PC-9 (cell line): Measurements from ENCODE around the gene MTCL3.

ENCODE experiments used
- BruUV-seq: library from RNA; stranded (reverse); fragments of 400-500 nt; replicated peaks from 2 replicates; lab custom pipeline; 2021; lab: Mats Ljungman, UMichigan
- CTCF ChIA-PET: fragments of 300-600 bp; sonication (Branson Sonifier 250); formaldehyde crosslinking; loops from one replicate; lab custom pipeline; 2022; ENCODE audit warnings: antibody characterized with exemption; lab: Charles Lee
- POLR2A ChIA-PET: fragments of 300-600 bp; sonication (Branson Sonifier 250); formaldehyde crosslinking; loops from one replicate; lab custom pipeline; 2022; ENCODE audit warnings: antibody characterized with exemption; ENCODE audit not compliant: unreplicated experiment; lab: Charles Lee
- DNase-seq, 2 experiments: peaks; one replicate each; pipeline versions ENCODE4 v3.0.0 to v3.0.0-alpha.2; 2015 to 2022; ENCODE audit warnings: mixed read lengths in 1 of 2
- H2AFZ ChIP-seq: fragments of 200-600 bp; sonication (generic); 2 replicates; pipeline ENCODE4 v1.8.1; 2017; ENCODE audit warnings: antibody characterized with exemption
- H3F3A ChIP-seq: fragments of 200-600 bp; sonication (generic); 2 replicates; pipeline ENCODE4 v1.8.1; 2017; ENCODE audit warnings: antibody characterized with exemption, mild to moderate bottlenecking, low read depth; ENCODE audit not compliant: insufficient read depth
- H3K27ac ChIP-seq: fragments of 200-600 bp; sonication (generic); 2 replicates; pipeline ENCODE4 v1.6.1; 2016; ENCODE audit warnings: mixed run types
- H3K27me3 ChIP-seq: fragments of 200-600 bp; sonication (generic); 2 replicates; pipeline ENCODE4 v1.6.1; 2016; ENCODE audit warnings: low read depth, mixed run types; ENCODE audit not compliant: insufficient read depth
- H3K36me3 ChIP-seq: fragments of 200-600 bp; sonication (generic); 2 replicates; pipeline ENCODE4 v1.6.1; 2016; ENCODE audit warnings: low read depth, mixed run types
- H3K4me1 ChIP-seq: fragments of 200-600 bp; sonication (generic); replicated peaks from 2 replicates; pipeline ENCODE4 v1.6.1; 2016; ENCODE audit warnings: mixed run types; ENCODE audit not compliant: insufficient read depth
- H3K4me2 ChIP-seq: fragments of 200-600 bp; sonication (generic); 2 replicates; pipeline ENCODE4 v1.6.1; 2017; ENCODE audit warnings: mixed run types
- H3K4me3 ChIP-seq: fragments of 200-600 bp; sonication (generic); 2 replicates; pipeline ENCODE4 v1.6.1; 2016; ENCODE audit warnings: mixed run types
- H3K79me2 ChIP-seq: fragments of 200-600 bp; sonication (generic); 2 replicates; pipeline ENCODE4 v1.6.1; 2017; ENCODE audit warnings: low read depth, mixed run types
- H3K9me2 ChIP-seq: fragments of 200-600 bp; sonication (generic); 2 replicates; pipeline ENCODE4 v1.8.1; 2017; ENCODE audit warnings: mild to moderate bottlenecking; ENCODE audit not compliant: insufficient read depth
- H3K9me3 ChIP-seq: fragments of 200-600 bp; sonication (generic); 2 replicates; pipeline ENCODE4 v1.8.1; 2016; ENCODE audit warnings: low read depth; ENCODE audit not compliant: insufficient read depth
- H4K20me1 ChIP-seq: fragments of 200-600 bp; sonication (generic); 2 replicates; pipeline ENCODE4 v1.8.1; 2017; ENCODE audit not compliant: insufficient read depth
- CTCF ChIP-seq: fragments of 200-600 bp; sonication (generic); conservative IDR thresholded peaks from 2 replicates; pipeline ENCODE4 v1.6.1; 2017; ENCODE audit warnings: mixed run types, antibody characterized with exemption, mild to moderate bottlenecking, moderate library complexity
- EZH2 ChIP-seq: fragments of 200-600 bp; sonication (generic); IDR thresholded peaks from 2 replicates; pipeline ENCODE4 v1.8.0; 2017; ENCODE audit warnings: antibody characterized with exemption, low read depth
- intact Hi-C: fragments of 100-400 bp; cut with micrococcal nuclease; formaldehyde crosslinking; loops from one replicate; pipeline ENCODE4 v1.10.0; 2022; ENCODE audit not compliant: unreplicated experiment

The MTCL3 gene

GRCh38 chr6:127513425-127513824 lies 5.7 kb downstream of the MTCL3 start:
- Histone ChIP-seq H3K79me2 (no peaks in the 10 kb centered on the region), H3K27ac (no peak overlapping the region), H3K9me3 (no peaks in the 10 kb centered on the region), H3F3A (0 out of 2 replicates have a peak, but pooled peaks cover 11% of the 10 kb centered on the region), H3K9me2 (no peaks in the 10 kb centered on the region), H3K27me3 (peaks cover 6% of the 10 kb centered on the region; the same call in 1 of the 2 replicates), H4K20me1 (no peaks in the 10 kb centered on the region), H3K4me1 (peaks cover 9% of the 10 kb centered on the region; the same call in 1 of the 2 replicates), H3K4me3 (no peak overlapping the region), H3K36me3 (no peaks in the 10 kb centered on the region), H2AFZ (no peak overlapping the region), H3K4me2 (no peak overlapping the region)
- POLR2A ChIA-PET: no interaction called here
- no TSS peak for BruUV-seq
- intact Hi-C loops: no loop called here
- TF ChIP-seq EZH2 (no peak), CTCF (no peak)
- CTCF ChIA-PET: no interaction called here
- DNase-seq: no peak

- CTCF ChIA-PET: no interaction called here
- no peaks in the 10 kb centered on the region for H3K79me2 ChIP-seq
- no peaks in the 10 kb centered on the region for H3K9me3 ChIP-seq
- no peaks in the 10 kb centered on the region for H3K9me2 ChIP-seq
- H4K20me1 ChIP-seq: no peaks in the 10 kb centered on the region
- no peak for DNase-seq
- no peaks in the 10 kb centered on the region; the same call in 1 of the 2 replicates for H3K4me1 ChIP-seq
- TF ChIP-seq CTCF (no peak), EZH2 (no peak)
- 0 out of 2 replicates have a peak, but pooled peaks cover 2% of the 10 kb centered on the region for H3F3A ChIP-seq
- no peak overlapping the region for H3K27ac ChIP-seq
- intact Hi-C loops: no loop called here
- no TSS peak for BruUV-seq
- POLR2A ChIA-PET: no interaction called here
- no peak overlapping the region for H3K4me3 ChIP-seq
- peaks cover 6% of the 10 kb centered on the region; the same call in 1 of the 2 replicates for H3K27me3 ChIP-seq
- no peaks in the 10 kb centered on the region for H3K36me3 ChIP-seq
- H2AFZ ChIP-seq: no peak overlapping the region
- no peak overlapping the region for H3K4me2 ChIP-seq
These were observed 8.3 kb downstream of the MTCL3 start for GRCh38 chr6:127510876-127511275.

GRCh38 chr6:127506894-127507293 lies 12.2 kb downstream of the MTCL3 start:
- no peak overlapping the region for H3K4me3 ChIP-seq
- no peaks in the 10 kb centered on the region for H3K9me2 ChIP-seq
- no peaks in the 10 kb centered on the region for H3K36me3 ChIP-seq
- H3K79me2 ChIP-seq: no peaks in the 10 kb centered on the region
- intact Hi-C loops: no loop called here
- no peak for DNase-seq
- no peaks in the 10 kb centered on the region for H4K20me1 ChIP-seq
- ChIA-PET POLR2A (no interaction called here), CTCF (no interaction called here)
- no TSS peak for BruUV-seq
- H3K4me1 ChIP-seq: no peaks in the 10 kb centered on the region
- TF ChIP-seq EZH2: no peak
- TF ChIP-seq CTCF: no peak
- no peaks in the 10 kb centered on the region for H3F3A ChIP-seq
- no peaks in the 10 kb centered on the region for H3K9me3 ChIP-seq
- no peak overlapping the region for H3K27ac ChIP-seq
- H2AFZ ChIP-seq: no peak overlapping the region
- H3K4me2 ChIP-seq: no peak overlapping the region
- H3K27me3 ChIP-seq: no peaks in the 10 kb centered on the region
